Aorta (tissue), 5 donors: Measurements from ENCODE around the gene TOM1L2. TPM values are rescaled to one million over a fixed set of nuclear protein-coding genes. Genes with fewer than 3 reads are reported as not detected.

ENCODE experiments used
- ATAC-seq: fragments of 200-7000 bp; cut with Tn5 transposase; one replicate; pipeline ENCODE4 v1.9.1; 2022; ENCODE audit warnings: moderate library complexity; ENCODE audit not compliant: low FRiP score
- DNase-seq, 2 donors: peaks; one replicate each; pipeline ENCODE4 v3.0.0-alpha.2; 2020
- H3K27ac ChIP-seq, 2 donors: one replicate each; pipeline ENCODE4 v1.5.1; 2013; ENCODE audit warnings: low read length in 2 of 2, mild to moderate bottlenecking in 2 of 2, moderate library complexity in 2 of 2, control low read depth in 1 of 2, inconsistent platforms in 1 of 2, low read depth in 1 of 2
- H3K27me3 ChIP-seq, 2 donors: one replicate each; pipeline ENCODE4 v1.6.1; 2013; ENCODE audit warnings: control low read depth in 1 of 2, low read length in 1 of 2, mild to moderate bottlenecking in 1 of 2, moderate library complexity in 1 of 2; ENCODE audit not compliant: insufficient read depth in 2 of 2, control insufficient read depth in 1 of 2
- H3K36me3 ChIP-seq, 2 donors: one replicate each; pipeline ENCODE4 v1.6.1; 2013; ENCODE audit warnings: control low read depth in 1 of 2, low read length in 1 of 2, mild to moderate bottlenecking in 1 of 2; ENCODE audit not compliant: insufficient read depth in 2 of 2, control insufficient read depth in 1 of 2
- H3K4me1 ChIP-seq, 2 donors: one replicate each; pipeline ENCODE4 v1.6.1; 2013; ENCODE audit warnings: low read length in 2 of 2, control low read depth in 1 of 2, mild to moderate bottlenecking in 1 of 2, moderate library complexity in 1 of 2; ENCODE audit not compliant: insufficient read depth in 2 of 2, control insufficient read depth in 1 of 2
- H3K4me3 ChIP-seq, 2 donors: one replicate each; pipeline ENCODE4 v1.5.1; 2013; ENCODE audit warnings: low read length in 2 of 2, control low read depth in 1 of 2, mild to moderate bottlenecking in 1 of 2
- H3K9me3 ChIP-seq: one replicate; pipeline ENCODE4 v1.6.1; 2013; ENCODE audit warnings: mild to moderate bottlenecking, low read length; ENCODE audit not compliant: control insufficient read depth
- WGBS, 2 donors: extraction: QIAGEN DNeasy Blood & Tissue Kit; methylation state at CpG; one replicate each; pipeline ENCODE4 v1.1.7; 2013; 5-methylcytosine and 5-hydroxymethylcytosine counted together
- intact Hi-C, 2 donors: fragments of 100-400 bp; cut with DNase I; formaldehyde crosslinking; loops; one replicate each; pipeline versions ENCODE4 v1.14.2 to v1.15.0; 2022
- polyA plus RNA-seq, 2 donors: library from polyadenylated mRNA; stranded (reverse); fragments of 200-250 nt; gene quantifications; one replicate each; pipeline ENCODE4 v1.2.3, GENCODE V29; 2013
- total RNA-seq, 2 donors: library from RNA; stranded (reverse); fragmentation: NEBNext Ultra II Directional; extraction: Animal tissue kit (Norgen Biotek cat#: 25700); gene quantifications; one replicate each; pipeline ENCODE4 v1.2.1, GENCODE V29; 2021
- donor health status: healthy with polysubstance abuse.
- donor health status: Bipolar disorder and iron deficiency.
- donor health status: DM: no; HTN: no; CAD: no.
- donor health status: DM: no; HTN: no; CAD: no.
- donor health status: DM: yes; HTN: yes; CAD: no.

TOM1L2 gene
- total and polyA plus RNA-seq, 4 donors, result 11.9 to 74.9 (median 54.8) TPM

DNA sequence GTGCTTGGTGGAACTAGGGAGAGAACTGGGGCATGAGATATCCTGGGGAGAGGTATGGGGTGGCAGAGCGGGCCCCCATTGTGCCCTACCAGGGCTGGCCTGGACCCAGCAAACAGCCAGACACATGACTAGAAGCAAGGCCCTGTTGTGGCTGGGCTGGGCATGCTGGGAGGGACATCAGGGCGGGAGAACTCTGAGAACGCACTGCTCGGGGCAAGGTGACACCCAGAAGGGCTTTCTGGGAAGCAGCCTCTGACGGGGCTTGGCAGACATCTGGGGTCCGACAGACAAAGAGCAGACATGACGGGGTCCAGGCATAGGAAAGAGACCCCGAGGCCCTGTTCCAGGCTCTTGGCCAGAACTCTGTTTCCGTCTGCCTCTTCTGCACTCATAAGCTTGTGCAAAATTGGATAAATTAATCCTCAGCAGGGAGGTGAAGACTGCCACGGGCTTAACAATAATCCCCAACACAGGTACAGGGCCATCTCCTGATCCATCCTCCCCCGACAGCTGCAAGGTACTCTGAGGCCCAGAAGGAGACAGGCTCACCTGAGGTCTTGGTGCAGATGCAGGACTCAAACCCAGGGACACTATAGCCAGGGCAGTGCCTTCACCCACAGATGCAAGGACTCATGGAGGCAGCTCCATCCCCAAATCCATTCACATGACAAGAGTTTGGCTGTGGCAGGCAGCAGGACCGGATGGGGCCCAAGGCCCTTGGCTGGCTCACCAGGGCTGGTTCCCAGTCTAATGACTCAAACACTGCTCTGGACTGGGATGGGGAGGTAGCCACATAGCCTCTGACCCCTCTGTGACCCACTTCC, 140.8 kb downstream of the TOM1L2 start:
- Histone ChIP-seq H3K27me3 (no peaks in the 10 kb centered on the region), H3K4me1 (no peaks in the 10 kb centered on the region), H3K36me3 (no peaks in the 10 kb centered on the region), H3K4me3 (no peak overlapping the region), H3K9me3 (no peaks in the 10 kb centered on the region), H3K27ac (no peak overlapping the region)
- DNase-seq (no peak), ATAC-seq (no peak)
- 73 to 75% methylated on average over 12 of the region's 12 CpGs for WGBS, 2 donors
- intact Hi-C loops, result no loop called here

DNA sequence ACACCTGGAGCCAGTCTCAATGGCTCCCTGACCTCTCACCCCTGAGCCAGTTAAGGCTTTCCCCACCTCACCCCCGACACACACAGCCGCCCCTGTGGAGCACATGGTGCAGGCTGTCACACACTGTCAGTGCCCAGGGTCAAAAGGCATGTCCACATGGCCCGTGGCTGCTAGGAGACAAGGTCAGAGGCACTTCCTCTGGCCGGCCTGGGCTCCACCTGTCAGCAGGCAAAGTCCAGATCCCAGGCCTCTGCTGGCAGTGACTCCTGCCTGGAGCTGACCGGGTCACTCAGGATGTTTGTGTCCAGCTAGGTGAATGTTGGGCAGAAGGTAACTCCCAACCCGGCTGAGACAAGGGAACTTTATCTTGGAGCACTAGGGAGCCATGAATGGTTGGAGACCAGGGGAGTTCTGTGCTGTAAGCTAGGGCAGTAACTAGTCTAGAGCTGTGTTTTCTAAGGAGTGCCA, 141.4 kb downstream of the TOM1L2 start:
- Histone ChIP-seq H3K27ac (no peak overlapping the region), H3K27me3 (no peaks in the 10 kb centered on the region), H3K9me3 (no peaks in the 10 kb centered on the region), H3K4me3 (no peak overlapping the region), H3K36me3 (no peaks in the 10 kb centered on the region), H3K4me1 (no peaks in the 10 kb centered on the region)
- ATAC-seq (no peak), DNase-seq (no peak)
- WGBS, 2 donors, result 78 to 81% methylated on average over 6 of the region's 6 CpGs
- intact Hi-C loops, result no loop called here

GRCh38 chr17:17830269-17830567, 142.0 kb downstream of the TOM1L2 start:
- 93 to 95% methylated on average over 2 of the region's 2 CpGs for WGBS, 2 donors
- Histone ChIP-seq H3K36me3 (no peaks in the 10 kb centered on the region), H3K4me1 (no peaks in the 10 kb centered on the region), H3K27me3 (no peaks in the 10 kb centered on the region), H3K27ac (no peak overlapping the region), H3K9me3 (no peaks in the 10 kb centered on the region), H3K4me3 (no peak overlapping the region)
- ATAC-seq (no peak), DNase-seq (no peak)
- intact Hi-C loops, result no loop called here

DNA sequence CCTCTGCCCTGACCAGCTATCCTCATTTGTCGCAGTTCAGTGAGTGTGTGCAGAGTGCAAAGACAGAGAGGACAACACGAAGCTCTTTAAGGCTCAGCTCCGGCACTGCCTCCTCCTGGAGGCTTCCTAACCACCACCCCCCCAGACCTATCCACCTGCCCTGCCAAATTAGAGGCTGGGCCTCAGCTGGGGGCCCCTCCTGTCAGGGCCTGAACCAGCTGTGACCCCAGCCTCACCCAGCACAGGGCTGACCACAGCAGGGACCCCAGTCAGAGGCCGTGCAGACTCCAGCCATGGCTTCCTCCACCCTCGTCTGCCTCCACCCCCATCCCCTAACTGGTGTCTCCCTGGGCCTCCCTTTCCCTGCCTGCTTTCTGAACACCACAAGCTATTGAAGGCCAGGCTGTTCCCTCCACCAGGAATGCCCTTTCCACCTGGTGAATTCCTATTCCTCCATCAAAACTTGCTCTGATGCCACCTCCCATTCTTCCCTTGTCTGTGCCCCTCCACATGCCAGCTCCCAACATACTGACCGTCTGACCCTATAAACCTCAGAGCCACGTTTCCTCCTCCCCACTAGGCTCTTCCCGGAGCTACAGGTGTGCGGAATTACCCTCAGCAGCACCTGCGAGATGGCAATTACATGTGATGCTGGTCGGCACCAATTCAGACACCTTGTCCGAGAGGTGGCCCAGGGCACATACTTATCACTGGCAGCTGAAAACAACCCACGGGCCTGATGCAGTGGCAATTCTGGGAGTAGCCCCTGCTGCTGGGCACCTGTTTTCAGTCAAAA, 144.2 kb downstream of the TOM1L2 start:
- Histone ChIP-seq H3K27me3 (no peaks in the 10 kb centered on the region), H3K4me3 (no peak overlapping the region), H3K27ac (no peak overlapping the region), H3K4me1 (no peaks in the 10 kb centered on the region), H3K36me3 (no peaks in the 10 kb centered on the region), H3K9me3 (no peaks in the 10 kb centered on the region)
- ATAC-seq (no peak), DNase-seq (no peak)
- 85 to 86% methylated on average over 13 of the region's 13 CpGs for WGBS, 2 donors
- intact Hi-C loops, result no loop called here

- no peaks in the 10 kb centered on the region for H3K36me3 ChIP-seq
- H3K27ac ChIP-seq, result no peak overlapping the region
- no peaks in the 10 kb centered on the region for H3K27me3 ChIP-seq
- no peaks in the 10 kb centered on the region for H3K9me3 ChIP-seq
- intact Hi-C loops, result no loop called here
- H3K4me3 ChIP-seq, result no peak overlapping the region
- ATAC-seq, result no peak
- DNase-seq, result no peak
- 90 to 92% methylated on average over 16 of the region's 16 CpGs for WGBS, 2 donors
- no peaks in the 10 kb centered on the region for H3K4me1 ChIP-seq
These were observed 145.0 kb downstream of the TOM1L2 start for GRCh38 chr17:17826942-17827785.

- no peak overlapping the region for H3K4me3 ChIP-seq
- DNase-seq (no peak), ATAC-seq (no peak)
- no peaks in the 10 kb centered on the region for H3K4me1 ChIP-seq
- no peaks in the 10 kb centered on the region for H3K9me3 ChIP-seq
- H3K27ac ChIP-seq, result no peak overlapping the region
- intact Hi-C loops, result no loop called here
- 97 to 100% methylated on average over 2 of the region's 2 CpGs for WGBS, 2 donors
- no peaks in the 10 kb centered on the region for H3K36me3 ChIP-seq
- H3K27me3 ChIP-seq, result no peaks in the 10 kb centered on the region
These were observed 145.9 kb downstream of the TOM1L2 start for GRCh38 chr17:17826342-17826713.

- H3K36me3 ChIP-seq, result no peaks in the 10 kb centered on the region
- H3K27me3 ChIP-seq, result no peaks in the 10 kb centered on the region
- no peaks in the 10 kb centered on the region for H3K9me3 ChIP-seq
- H3K4me1 ChIP-seq, result no peaks in the 10 kb centered on the region
- H3K27ac ChIP-seq, result peak overlapping the region in 1 of 2 donors; percentile 34
- WGBS, 2 donors, result 43 to 48% methylated on average over 14 of the region's 14 CpGs
- no peak overlapping the region for H3K4me3 ChIP-seq
- peak; percentile 37 for ATAC-seq
- DNase-seq, result peak in 1 of 2 donors; percentile 82
- intact Hi-C loops, result no loop called here
These were observed 147.2 kb downstream of the TOM1L2 start for GRCh38 chr17:17824783-17825614.
